NCI-H510A treated with DMSO at 0.1 percent for 48 hours (cell line): ENCODE data around the gene FOXE1.

Source experiments
- DNase-seq: peaks from one replicate; lab custom pipeline; 2025; lab: John Stamatoyannopoulos, UW

FOXE1 gene

DNA sequence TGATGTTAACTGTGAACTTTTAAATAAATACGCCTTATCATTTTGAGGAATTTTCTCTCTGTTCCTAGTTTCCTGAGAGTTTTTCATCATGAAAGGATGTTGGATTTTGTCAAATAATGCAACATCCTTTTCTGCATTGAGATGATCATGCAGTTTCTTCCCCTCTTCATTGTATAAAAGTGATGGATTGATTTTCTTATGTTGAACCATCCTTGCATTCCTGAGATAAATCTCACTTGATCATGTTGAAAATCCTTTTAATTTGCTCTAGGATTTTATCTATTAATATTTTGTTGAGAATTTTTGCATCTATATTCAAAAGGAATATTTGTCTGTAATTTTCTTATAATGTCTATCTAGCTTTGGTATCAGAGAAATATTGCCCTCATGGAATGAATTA is 13.3 kb downstream of the FOXE1 start:
- DNase-seq: no peak

DNA sequence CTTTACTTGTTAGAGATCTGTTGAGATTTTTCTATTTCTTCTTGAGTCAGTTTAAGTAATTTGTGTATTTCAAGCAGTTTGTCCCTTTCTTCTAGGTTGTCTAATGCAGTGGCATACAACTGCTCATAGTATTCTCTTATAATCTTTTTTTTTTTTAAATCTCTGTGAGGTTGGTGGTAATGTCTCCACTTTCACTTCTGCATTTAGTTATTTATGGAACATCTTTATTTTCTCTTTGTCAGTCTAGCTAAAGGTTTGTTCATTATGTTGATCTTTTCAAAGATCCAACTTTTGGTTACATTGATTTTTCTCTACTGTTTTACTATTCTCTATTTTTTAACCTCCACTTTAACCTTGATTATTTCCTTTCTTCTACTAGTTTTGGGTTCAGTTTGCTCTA is 13.8 kb downstream of the FOXE1 start:
- DNase-seq: no peak

DNA sequence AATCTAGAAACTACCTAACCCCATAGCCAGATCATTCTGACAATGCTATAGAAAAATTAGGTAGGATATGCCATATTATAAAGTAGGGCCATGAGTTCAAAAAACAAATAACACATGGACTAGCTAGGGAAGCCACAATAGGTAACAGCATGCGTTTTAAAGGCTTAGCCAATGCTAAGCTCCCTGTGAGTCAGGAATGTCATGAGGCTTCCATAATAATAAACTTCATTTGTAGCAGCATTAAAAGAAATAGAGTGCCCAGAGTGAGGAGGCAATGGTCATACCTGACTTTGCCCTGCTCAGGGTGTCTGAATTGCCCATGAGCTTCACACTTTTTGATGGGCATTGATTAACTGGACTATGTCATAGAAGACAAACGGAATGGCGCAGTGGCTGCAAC is 15.8 kb downstream of the FOXE1 start:
- DNase-seq: no peak

DNA sequence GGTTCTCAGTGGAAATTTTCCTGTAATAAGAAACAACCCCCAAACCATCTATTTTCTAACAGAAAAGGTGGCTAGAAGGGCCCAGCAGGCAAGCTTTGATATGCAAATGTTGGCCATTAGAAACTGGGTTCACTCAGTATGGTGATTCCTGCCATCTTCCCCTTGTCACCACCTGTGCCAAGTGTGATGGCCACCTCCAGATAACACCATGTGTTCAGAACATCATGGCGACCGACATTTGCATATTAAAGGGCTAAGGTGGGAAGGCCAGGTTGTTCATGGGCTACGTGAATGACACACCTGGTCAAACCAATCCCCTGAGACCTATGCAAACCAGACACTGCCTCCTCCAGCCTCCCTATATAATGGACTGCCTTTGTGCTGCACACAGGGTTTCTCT is 20.4 kb downstream of the FOXE1 start:
- no peak for DNase-seq

DNA sequence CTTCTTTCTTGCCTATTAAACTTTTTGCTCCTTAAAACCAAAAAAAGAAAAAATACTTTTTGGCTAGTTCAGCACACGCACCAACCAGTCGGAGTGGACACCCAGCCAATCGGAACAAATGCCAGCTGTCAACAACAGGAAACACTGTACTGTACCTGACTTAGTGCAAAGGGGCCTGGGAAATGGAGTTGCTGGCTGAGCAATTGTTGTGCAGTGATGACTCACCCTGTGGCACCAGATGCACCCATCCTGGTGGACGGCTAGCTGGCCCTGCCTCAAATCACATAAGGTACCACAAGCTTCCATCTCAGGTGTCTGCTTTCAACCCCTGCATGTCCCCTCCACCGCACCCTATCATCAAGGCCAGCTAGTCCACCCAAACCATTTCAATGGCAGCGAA is 20.9 kb downstream of the FOXE1 start:
- DNase-seq: no peak

DNA sequence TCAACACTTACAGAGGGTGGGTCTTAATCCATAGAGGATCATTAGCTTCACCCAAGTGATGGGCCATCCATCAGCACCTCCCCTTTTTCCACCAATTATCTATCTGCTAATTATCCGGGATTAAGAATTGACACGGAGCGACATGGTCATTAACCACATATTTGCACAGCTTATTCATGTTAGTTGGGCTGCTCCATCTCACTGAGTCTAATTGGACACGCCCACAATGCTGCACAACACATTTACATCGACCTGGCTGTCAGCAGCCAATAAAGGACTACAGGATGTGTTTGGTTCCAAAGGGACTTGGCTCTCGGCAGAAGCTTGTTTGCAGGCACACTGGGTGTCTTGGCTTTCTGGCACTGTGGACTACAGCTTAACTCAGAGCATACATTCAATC is 21.6 kb downstream of the FOXE1 start:
- DNase-seq: no peak

DNA sequence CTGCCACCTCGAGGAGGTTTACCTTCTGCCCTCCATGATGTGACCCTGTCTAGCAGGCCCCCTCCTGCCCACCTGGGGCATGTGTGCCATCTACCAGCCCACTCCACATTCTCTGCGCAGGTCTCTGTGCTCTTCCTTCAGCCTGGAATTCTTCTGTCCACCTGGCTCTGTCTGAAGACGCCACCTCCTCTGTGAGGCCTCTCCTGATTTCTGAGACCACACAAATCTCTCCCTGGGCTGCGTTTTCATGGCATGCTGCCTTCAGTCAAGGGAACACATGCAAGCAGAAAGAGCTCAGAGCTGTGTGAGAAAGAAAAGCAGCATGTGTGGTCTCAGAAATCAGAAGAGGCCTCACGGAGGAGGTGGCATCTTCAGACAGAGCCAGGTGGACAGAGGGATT is 22.1 kb downstream of the FOXE1 start:
- DNase-seq: no peak

DNA sequence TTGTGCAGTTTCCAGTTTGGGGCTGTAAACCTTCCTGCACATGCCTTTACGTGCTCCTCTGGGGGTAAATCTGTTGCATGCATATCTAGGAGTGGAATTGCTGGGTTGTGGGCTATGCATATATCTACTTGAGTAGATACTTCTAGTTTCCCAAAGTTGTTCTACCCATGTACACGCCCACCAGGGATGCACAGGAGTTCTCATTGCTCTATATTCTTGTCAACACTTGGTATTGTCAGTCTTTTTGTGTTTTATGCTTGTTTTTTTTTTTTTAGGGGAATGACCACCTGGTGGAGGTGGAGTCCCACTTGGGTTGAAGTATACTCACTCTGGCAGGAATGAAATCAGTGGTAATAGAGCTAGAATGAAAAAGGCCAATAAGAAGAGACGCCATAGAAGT is 23.0 kb downstream of the FOXE1 start:
- no peak for DNase-seq

DNA sequence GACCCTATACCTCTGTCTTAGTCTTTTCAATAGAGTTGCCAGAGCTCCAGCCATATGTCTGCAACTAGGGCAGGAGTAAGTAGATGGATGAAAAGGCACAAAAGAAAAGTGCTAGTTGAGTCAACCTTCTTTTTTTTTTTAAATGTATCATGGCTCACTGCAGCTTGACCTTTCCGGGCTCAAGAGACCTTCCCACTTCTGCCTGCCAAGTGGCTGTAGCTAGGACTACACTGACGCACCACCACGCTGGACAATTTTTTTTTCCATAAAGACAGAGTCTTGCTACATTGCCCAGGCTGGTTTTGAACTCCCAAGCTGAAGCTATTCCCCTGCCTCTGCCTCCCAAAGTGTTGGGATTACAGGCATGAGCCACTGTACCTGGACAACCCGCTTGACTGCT is 27.3 kb downstream of the FOXE1 start:
- DNase-seq: no peak

DNA sequence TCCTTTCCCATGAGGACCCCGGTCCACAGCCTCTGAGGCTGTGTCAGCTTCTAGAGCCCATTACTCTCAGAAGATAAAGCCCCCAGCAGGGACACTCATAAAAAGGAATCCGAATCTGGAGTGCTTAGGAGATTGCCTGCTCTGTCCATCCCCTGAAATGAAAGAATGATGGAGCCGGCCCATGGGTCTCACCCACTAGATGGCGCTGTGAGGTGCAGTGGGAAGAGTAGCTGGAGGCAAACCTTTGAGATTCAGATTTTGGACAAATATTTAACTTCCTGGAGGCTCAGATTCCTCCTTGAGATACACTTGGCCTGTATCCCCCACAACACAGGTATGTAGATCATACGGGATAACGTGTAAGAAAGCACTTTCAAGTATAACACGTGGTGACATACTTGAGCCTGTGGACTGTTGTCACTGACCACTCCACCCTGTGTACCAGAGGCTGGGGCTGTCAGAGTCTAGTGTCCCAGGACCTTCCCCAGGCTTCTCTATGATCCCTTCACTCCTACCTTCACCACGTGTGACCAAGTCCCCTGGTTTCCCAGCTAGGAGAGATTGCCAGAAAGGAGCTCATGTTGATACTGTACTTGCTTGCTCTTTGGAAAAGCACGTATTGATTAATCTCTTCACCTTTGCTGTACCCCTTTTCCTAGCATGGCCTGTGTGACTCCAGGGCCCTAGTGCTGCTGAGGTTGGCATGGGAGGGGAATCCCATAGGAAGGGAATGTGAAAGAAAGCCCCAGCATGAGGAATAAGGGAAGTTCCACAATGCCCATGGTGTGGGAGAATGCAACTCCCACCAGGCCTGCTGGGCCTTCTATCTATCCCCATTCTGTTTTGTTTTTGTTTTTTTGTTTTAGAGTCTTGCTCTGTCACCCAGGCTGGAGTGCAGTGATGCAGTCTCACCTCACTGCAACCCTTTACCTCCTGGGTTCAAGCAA is 37.2 kb downstream of the FOXE1 start:
- no peak for DNase-seq

DNA sequence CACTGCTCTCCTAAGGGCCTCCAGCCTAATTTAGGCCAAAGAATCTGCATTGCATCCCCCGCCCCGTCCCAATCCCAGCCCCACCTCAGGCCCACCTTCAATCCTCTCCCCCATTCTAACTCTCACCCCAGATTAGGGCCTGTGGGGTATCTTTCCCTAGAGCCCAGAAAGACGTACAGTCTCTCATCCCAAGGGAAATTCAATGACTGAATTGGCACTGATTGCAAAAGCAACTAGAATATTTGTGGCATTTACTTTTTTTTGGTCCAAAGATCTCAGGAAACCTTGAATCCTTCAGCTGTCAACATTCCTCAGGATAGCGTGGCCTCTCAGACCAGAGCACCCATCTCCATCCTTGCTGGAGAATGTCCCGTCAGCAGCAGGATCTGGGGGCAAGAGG is 38.7 kb downstream of the FOXE1 start:
- no peak for DNase-seq

DNA sequence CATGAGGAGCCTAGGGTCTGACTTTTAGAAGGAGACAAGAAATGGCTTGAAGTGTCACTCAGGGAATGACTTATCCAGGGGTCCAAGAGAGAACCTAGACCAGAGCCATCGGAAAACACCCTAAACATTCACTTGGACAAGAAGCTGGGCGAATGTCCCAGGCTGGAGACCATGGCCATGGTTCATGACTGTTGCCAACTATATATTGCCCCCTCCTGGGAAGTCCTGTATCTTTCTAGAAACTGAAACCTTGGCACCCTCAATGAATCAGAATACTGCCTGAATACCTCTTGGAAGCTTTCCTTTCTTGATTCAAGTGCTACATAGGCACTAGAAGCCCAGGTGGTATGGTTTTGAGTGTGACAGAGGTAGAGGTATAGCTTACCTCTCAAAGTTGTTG is 39.4 kb downstream of the FOXE1 start:
- DNase-seq: no peak

DNA sequence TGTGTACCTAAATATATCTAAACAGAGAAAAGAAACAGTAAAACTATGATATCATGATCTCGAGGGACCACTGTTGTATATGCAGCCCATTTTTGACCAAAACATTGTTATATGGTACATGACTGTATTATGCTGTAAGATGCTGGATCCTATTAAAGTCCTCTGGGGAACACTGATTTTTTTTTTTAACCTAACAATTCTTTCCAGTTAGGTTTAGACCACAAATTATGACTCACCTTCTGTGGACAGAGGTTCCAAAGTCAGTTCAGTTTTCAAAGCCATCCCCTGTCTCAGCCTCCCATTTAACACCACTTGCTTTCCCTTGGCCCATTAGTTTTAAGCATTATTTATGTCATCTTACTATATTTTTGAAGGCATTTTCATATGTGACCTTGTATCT is 42.2 kb downstream of the FOXE1 start:
- DNase-seq: no peak

DNA sequence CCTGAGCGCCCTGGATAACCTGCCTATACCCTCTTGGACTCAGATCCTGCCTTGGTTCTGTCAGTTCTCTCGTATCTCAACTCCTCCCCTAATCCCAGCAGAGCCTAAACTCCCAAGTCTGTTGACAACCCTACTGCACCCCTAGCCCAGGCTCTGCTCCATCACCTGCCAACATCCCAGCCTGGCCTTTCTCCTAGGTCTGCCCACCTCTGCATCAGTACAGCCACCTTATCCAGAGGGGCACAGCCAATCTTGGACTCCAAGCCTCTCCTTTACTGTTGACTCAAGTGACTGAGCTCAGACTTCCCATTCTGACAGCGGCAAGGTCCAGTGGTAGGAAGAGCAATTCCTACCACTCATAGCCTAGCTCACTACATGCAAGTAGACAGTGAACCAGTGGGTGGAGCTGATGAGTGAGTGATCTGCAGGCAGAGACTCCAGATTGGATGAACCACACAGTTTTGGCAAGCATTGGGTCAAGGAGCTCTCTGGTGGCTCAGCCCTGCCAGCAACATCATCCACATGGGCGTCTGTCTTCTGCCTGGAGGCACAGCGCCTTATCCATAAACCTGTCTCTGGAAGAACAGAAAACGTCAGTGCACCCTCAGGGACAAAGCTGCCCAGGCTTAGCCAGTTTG is 42.8 kb downstream of the FOXE1 start:
- no peak for DNase-seq

DNA sequence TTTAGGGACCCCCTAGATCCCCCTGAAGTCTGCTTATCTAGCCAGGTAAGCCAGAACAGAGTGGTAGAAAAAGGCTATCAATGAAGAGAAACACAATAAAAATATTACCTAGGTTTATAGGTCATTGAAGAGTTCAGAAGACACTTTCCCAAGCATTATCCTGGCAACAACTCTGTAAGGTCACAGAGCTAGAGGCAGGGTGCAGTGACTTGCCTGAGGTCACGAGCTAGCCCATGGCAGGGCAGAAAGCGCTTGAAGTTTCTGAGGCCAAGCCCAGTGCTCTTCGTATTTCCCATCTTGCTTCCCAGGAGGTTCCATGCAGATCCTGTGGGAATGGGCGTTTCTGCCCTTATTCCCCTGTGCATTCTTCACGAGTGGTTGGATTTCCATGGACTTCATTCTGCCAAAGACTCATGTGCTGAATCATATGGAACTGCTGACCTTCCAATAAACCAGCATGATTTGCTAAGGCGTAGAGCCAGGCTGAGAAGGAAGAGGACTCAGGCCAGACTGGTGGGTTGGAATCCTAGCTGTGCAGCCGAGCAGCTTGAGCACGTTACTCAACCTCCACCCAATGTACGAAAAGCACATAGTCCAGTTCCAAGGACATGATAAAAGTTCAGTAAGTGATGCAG is 47.2 kb downstream of the FOXE1 start:
- DNase-seq: no peak

DNA sequence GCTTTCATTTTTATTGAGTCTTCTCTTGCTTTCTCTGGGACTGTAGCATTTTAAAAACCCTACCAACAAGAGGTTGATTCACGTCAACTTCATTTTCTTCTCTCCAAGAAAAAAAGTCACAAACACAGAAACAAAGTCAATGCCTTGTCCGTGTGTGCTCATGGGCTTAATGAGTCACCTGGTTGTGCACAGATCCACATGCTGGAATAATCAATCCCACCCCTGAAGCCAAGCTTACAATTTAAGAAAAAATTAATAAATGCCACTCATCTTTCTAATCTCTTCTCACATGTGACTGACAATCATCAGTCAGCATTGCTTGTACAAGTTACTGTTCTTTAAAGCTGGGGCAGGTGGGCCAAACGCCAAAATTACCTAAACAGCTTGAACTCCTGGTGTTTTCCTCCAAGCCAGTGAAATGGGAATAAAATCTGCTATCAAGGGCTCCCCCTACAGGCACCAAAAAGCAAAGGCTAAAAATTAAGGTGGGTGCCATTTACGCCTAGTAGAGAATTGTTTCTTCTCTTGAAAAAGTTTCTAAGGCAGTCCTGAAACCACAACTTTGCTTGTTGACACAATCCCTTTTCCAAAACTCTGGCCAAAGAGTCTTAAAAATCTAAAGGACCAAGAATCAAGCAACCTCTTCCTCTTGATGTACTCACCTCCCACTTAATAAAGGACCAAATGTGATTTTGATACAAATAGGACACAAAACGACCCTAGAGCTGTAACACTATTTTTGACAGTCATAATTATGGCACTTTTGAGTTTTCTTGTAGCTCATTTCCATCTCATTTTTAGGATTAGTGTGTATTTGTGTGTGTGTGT is 47.9 kb downstream of the FOXE1 start:
- peak; percentile 39 for DNase-seq

DNA sequence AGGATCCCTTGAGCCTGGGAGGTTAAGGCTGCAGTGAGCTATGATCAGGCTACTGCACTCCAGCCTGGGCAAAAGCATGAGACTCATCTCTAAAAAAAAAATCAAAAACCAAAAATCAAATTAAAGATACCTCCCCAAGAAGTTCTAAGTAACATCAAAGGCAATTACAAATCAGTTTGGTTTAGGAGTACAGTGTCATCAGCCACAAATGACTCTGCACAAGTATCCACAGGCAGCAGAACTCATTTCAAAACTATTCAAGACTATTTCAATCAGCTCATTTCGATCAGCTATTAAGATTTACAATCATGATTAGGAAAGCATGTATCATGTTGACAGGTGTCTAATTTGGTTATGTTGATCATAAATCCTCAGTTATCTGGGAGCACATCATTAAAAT is 50.2 kb downstream of the FOXE1 start:
- DNase-seq: no peak

DNA sequence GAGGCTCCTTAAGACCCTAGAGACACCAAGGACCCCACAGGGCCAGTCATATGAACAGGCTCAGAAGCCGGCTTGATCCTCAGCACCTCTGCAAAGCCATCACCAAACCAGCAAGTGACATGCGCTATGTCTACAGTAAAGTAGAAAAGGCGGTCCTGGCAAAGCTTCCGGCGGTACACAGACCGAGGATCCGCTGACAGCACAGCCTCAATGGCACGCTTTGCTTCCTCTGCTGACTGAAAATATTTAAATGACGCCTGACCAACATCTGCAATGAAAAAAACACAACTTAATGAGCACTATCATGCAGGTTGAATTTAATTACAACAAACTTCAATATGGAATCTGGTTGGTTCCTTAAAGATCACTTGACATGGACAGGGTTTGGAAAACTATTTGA is 51.7 kb downstream of the FOXE1 start:
- DNase-seq: no peak

DNA sequence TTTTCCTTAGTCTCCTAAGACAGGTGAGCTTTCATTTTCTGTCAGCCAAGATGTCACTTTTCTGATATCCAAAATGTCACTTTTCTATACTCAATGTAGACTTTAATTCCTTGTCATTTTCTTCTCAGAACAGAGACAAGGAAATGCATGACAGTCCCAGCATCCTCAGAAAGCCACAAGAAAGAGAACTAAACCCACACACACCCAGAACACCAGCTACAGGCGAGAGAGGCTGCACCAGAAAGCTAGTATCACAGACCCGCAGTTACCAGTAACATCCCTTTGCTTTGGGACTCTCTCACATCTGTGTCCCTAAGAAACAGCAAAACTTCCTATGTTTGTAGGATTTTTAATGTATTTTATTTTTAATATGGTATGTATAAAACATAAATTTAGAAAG is 52.2 kb downstream of the FOXE1 start:
- DNase-seq: no peak
